Measurements from ENCODE around the gene PRPF39. TPM values are rescaled to one million over a fixed set of nuclear protein-coding genes. Genes with fewer than 3 reads are reported as not detected.

PRPF39 gene, protein sequence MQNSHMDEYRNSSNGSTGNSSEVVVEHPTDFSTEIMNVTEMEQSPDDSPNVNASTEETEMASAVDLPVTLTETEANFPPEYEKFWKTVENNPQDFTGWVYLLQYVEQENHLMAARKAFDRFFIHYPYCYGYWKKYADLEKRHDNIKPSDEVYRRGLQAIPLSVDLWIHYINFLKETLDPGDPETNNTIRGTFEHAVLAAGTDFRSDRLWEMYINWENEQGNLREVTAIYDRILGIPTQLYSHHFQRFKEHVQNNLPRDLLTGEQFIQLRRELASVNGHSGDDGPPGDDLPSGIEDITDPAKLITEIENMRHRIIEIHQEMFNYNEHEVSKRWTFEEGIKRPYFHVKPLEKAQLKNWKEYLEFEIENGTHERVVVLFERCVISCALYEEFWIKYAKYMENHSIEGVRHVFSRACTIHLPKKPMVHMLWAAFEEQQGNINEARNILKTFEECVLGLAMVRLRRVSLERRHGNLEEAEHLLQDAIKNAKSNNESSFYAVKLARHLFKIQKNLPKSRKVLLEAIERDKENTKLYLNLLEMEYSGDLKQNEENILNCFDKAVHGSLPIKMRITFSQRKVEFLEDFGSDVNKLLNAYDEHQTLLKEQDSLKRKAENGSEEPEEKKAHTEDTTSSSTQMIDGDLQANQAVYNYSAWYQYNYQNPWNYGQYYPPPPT
- total RNA-seq: 10 to 100 TPM; 22.3 to 33.4 TPM

DNA sequence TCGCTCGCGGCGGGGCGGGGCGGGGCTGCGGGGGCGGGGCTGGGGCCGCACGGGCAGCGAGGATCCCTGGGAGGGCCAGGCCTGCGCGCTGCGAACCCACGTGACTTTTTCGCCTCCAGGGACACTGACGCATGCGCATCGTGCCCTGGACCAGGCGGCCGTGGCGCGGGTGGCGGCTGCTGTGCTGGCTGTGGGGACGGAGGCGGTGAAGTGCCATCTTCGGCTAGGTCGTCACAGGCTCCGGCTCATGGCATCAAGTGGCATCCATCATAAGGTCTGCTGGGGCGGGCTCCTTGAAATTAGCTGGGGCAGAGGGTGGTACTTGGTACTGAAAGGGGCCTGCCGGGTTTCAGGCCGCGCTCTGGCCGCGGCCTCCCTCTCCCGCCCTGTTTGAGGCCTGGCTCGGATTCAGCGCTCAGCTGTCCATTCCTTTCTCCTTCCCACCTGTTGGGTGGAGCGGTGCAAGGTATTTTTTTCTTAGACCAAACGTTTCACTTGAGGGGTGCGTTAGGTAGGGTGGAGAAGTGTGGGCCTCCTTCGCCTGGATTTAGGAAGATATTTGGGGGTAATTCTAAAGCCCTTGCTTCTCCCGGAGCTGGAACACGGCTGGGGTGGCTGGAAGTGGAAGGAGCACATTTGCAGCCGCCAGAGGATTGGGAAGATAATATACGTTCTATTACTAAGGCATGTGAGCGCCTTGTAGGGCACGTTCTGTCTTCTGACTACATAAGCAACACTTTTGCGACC lies at the start of gene PRPF39:
PRPF39 (plus strand) TSS at position 141 of the 747 bp plus-strand sequence. CDS start 11,124 bp downstream, outside the sequence.
- TF ChIP-seq, protein P1, sequence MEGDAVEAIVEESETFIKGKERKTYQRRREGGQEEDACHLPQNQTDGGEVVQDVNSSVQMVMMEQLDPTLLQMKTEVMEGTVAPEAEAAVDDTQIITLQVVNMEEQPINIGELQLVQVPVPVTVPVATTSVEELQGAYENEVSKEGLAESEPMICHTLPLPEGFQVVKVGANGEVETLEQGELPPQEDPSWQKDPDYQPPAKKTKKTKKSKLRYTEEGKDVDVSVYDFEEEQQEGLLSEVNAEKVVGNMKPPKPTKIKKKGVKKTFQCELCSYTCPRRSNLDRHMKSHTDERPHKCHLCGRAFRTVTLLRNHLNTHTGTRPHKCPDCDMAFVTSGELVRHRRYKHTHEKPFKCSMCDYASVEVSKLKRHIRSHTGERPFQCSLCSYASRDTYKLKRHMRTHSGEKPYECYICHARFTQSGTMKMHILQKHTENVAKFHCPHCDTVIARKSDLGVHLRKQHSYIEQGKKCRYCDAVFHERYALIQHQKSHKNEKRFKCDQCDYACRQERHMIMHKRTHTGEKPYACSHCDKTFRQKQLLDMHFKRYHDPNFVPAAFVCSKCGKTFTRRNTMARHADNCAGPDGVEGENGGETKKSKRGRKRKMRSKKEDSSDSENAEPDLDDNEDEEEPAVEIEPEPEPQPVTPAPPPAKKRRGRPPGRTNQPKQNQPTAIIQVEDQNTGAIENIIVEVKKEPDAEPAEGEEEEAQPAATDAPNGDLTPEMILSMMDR (IDR thresholded peaks at IDR 0.05): no peak
- intact Hi-C loops (cut with DNase I): loop anchor here (5.0 kb wide), 1 partner anchor 122 kb away; the partner anchor contains the start of genes KLHL28 and TOGARAM1
- Histone ChIP-seq H3K36me3 (no peaks in the 10 kb centered on the region), H3K4me1 (no peaks in the 10 kb centered on the region), H3K9ac (ENCODE audit: low read depth in 2 of 2, low read length in 2 of 2) (peak within 1 kb of the TSS; percentile 74 to 76), H3K27me3 (no peaks in the 10 kb centered on the region), H3K9me3 (no peaks in the 10 kb centered on the region), H3K4me3 (peak within 1 kb of the TSS; percentile 61), H3K27ac (peak within 1 kb of the TSS; percentile 85)
- peak; percentile 96 for DNase-seq

- no peak overlapping the region for H3K9ac ChIP-seq (ENCODE audit: low read depth in 2 of 2, low read length in 2 of 2)
- no peaks in the 10 kb centered on the region for H3K4me1 ChIP-seq
- no peaks in the 10 kb centered on the region for H3K27me3 ChIP-seq
- intact Hi-C loops (cut with DNase I): no loop called here
- no peak overlapping the region for H3K27ac ChIP-seq
- TF ChIP-seq, protein P1 (IDR thresholded peaks at IDR 0.05): no peak
- no peak overlapping the region for H3K4me3 ChIP-seq
- H3K36me3 ChIP-seq: no peaks in the 10 kb centered on the region
- no peaks in the 10 kb centered on the region for H3K9me3 ChIP-seq
- DNase-seq: no peak
Observed at GRCh38 chr14:45034730-45035129, 49.2 kb upstream of the PRPF39 start.

GRCh38 chr14:45038256-45038655 lies 45.7 kb upstream of the PRPF39 start:
- H3K9ac ChIP-seq (ENCODE audit: low read depth in 2 of 2, low read length in 2 of 2): no peak overlapping the region
- no peak for DNase-seq
- no peak overlapping the region for H3K4me3 ChIP-seq
- H3K4me1 ChIP-seq: no peaks in the 10 kb centered on the region
- TF ChIP-seq, protein P1 (IDR thresholded peaks at IDR 0.05): no peak
- no peak overlapping the region for H3K27ac ChIP-seq
- intact Hi-C loops (cut with DNase I): no loop called here
- no peaks in the 10 kb centered on the region for H3K9me3 ChIP-seq
- no peaks in the 10 kb centered on the region for H3K27me3 ChIP-seq
- H3K36me3 ChIP-seq: no peaks in the 10 kb centered on the region

GRCh38 chr14:45038865-45039264 lies 45.1 kb upstream of the PRPF39 start:
- DNase-seq: no peak
- intact Hi-C loops (cut with DNase I): no loop called here
- Histone ChIP-seq H3K4me3 (no peak overlapping the region), H3K4me1 (no peaks in the 10 kb centered on the region), H3K9me3 (no peaks in the 10 kb centered on the region), H3K9ac (ENCODE audit: low read depth in 2 of 2, low read length in 2 of 2) (no peak overlapping the region), H3K27me3 (no peaks in the 10 kb centered on the region), H3K36me3 (no peaks in the 10 kb centered on the region), H3K27ac (no peak overlapping the region)
- TF ChIP-seq, protein P1 (IDR thresholded peaks at IDR 0.05): no peak

- Histone ChIP-seq H3K9me3 (no peaks in the 10 kb centered on the region), H3K9ac (ENCODE audit: low read depth in 2 of 2, low read length in 2 of 2) (no peak overlapping the region), H3K27me3 (no peaks in the 10 kb centered on the region), H3K27ac (no peak overlapping the region), H3K36me3 (no peaks in the 10 kb centered on the region), H3K4me3 (no peak overlapping the region), H3K4me1 (no peaks in the 10 kb centered on the region)
- DNase-seq: no peak
- TF ChIP-seq, protein P1 (IDR thresholded peaks at IDR 0.05): no peak
- intact Hi-C loops (cut with DNase I): no loop called here
Observed at GRCh38 chr14:45039390-45039789, 44.5 kb upstream of the PRPF39 start.
